ENCODE data around the gene IL1B.

Gene IL1B

DNA sequence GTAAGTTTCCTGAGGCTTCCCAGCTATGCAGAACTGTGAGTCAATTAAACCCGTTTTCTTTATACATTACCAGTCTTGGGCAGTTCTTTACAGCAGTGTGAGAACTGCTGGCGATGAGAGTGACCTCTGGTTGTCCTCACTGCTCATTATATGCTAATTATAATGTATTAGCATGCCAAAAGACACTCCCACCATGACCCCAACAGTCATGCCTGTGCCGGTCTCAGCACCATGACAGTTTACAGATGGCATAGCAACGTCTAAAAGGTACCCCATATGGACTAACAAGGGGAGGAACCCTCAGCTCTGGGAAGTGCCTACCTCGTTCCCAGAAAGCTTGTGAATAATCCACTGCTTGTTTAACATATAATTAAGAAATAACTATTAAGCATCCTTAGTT, 44.2 kb downstream of the IL1B start:
- Histone ChIP-seq H3K27me3 (no peaks in the 10 kb centered on the region), H3K4me3 (peak overlapping the region in 1 of 10 experiments; percentile 19; a peak in 2 of 20 replicates), H4K20me1 (no peaks in the 10 kb centered on the region), H3K27ac (peak overlapping the region in 6 of 11 experiments; percentile 53 to 85 (median 80); a peak in 12 of 22 replicates), H3K9me3 (replicated peaks in 1 of 11) (peaks cover 0 to 68% (median 23%) of the 10 kb centered on the region in 11 experiments; a peak in 18 of 22 replicates), H3K4me1 (peaks cover 30 to 64% (median 54%) of the 10 kb centered on the region in 10 experiments), H3K4me2 (peak overlapping the region in 3 of 11 experiments; percentile 53 to 71 (median 56); a peak in 3 of 22 replicates), H3K9ac (no peak overlapping the region), H3K36me3 (peaks cover 0 to 11% (median 0%) of the 10 kb centered on the region in 11 experiments; a peak in 3 of 22 replicates)
- TF ChIP-seq Cebpa-rat (IDR thresholded peaks at IDR 0.05) = no peak

DNA sequence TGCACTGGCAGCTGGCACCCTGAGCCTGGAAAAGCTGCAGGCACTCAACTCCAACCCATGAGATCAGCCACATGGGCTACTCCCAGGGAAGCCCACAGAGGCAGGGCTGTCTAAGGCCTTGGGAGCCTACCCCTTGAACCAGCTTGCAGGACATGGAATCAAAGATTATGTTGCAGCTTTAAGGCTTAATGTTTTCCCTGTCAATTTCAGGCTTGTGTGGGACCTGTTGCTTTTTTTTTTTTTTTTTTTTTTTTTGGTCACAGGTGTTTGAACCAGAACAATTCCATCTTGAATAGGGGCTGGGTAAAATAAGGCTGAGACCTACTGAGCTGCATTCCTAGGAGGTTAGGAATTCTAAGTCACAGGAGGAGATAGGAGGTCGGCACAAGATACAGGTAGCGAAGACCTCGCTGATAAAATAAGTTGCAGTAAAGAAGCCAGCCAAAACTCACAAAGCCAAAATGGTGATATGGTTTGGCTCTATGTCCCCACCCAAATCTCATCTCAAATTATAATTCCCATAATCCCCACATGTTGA, 44.8 kb downstream of the IL1B start:
- Histone ChIP-seq H3K4me2 (no peak overlapping the region), H3K27me3 (no peaks in the 10 kb centered on the region), H3K4me1 (peaks cover 30 to 70% (median 55%) of the 10 kb centered on the region in 10 experiments), H4K20me1 (no peaks in the 10 kb centered on the region), H3K27ac (peak overlapping the region in 1 of 11 experiments; percentile 27; a peak in 1 of 22 replicates), H3K9me3 (replicated peaks in 1 of 11) (peaks cover 0 to 70% (median 18%) of the 10 kb centered on the region in 11 experiments; a peak in 17 of 22 replicates), H3K4me3 (peak overlapping the region in 1 of 10 experiments; percentile 19; a peak in 1 of 20 replicates), H3K36me3 (peaks cover 0 to 11% (median 0%) of the 10 kb centered on the region in 11 experiments; a peak in 3 of 22 replicates), H3K9ac (no peak overlapping the region)
- TF ChIP-seq Cebpa-rat (IDR thresholded peaks at IDR 0.05) = no peak

DNA sequence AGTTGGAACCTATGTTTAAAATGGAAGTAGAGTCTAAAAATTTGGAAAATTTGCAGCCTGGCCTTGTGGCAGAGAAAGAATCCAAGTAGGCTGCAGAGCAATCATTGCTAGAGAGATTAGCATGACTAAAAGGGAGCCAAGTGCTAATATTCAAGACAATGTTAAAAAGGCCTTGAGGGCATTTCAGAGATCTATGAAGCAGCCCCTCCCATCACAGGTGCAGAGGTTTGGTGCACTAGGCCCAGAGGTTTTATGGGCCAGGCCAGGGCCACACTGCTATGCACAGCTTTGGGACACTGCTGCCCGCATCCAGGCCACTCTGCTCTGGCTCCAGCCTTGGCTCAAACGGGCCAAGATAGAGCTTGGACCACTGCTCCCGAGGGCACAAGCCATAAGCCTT, 45.6 kb downstream of the IL1B start:
- TF ChIP-seq Cebpa-rat (IDR thresholded peaks at IDR 0.05) = no peak
- no peak overlapping the region for H3K4me2 ChIP-seq
- no peaks in the 10 kb centered on the region for H4K20me1 ChIP-seq
- H3K4me1 ChIP-seq = peaks cover 23 to 67% (median 50%) of the 10 kb centered on the region in 10 experiments
- H3K9me3 ChIP-seq (replicated peaks in 1 of 11) = peaks cover 0 to 71% (median 18%) of the 10 kb centered on the region in 11 experiments; a peak in 17 of 22 replicates
- H3K36me3 ChIP-seq = peaks cover 0 to 11% (median 0%) of the 10 kb centered on the region in 11 experiments; a peak in 3 of 22 replicates
- no peak overlapping the region for H3K27ac ChIP-seq
- H3K27me3 ChIP-seq = no peaks in the 10 kb centered on the region
- no peak overlapping the region for H3K9ac ChIP-seq
- H3K4me3 ChIP-seq = no peak overlapping the region

DNA sequence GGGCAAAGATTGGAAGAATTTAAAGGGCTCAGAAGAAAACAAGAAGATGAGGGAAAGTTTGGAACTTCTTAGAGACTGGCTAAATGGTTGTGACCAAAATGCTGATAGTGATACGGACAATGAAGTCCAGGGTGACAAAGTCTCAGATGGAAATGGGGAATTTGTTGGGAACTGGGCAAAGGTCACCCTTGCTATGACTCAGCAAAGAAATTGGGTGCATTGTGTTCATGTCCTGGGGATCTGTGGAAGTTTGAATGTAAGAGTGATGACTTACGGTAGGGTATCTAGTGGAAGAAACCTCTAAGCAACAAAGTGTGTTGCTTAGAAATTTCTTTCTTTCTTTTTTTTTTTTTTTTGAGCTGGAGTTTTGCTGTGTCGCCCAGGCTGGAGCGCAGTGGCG, 46.3 kb downstream of the IL1B start:
- Histone ChIP-seq H3K4me3 (no peak overlapping the region), H4K20me1 (no peaks in the 10 kb centered on the region), H3K9me3 (replicated peaks in 1 of 11) (peaks cover 0 to 71% (median 18%) of the 10 kb centered on the region in 11 experiments; a peak in 17 of 22 replicates), H3K9ac (no peak overlapping the region), H3K36me3 (peaks cover 0 to 11% (median 0%) of the 10 kb centered on the region in 11 experiments; a peak in 3 of 22 replicates), H3K4me2 (no peak overlapping the region), H3K27me3 (no peaks in the 10 kb centered on the region), H3K4me1 (peaks cover 16 to 60% (median 43%) of the 10 kb centered on the region in 10 experiments), H3K27ac (no peak overlapping the region)
- TF ChIP-seq Cebpa-rat (IDR thresholded peaks at IDR 0.05) = no peak

DNA sequence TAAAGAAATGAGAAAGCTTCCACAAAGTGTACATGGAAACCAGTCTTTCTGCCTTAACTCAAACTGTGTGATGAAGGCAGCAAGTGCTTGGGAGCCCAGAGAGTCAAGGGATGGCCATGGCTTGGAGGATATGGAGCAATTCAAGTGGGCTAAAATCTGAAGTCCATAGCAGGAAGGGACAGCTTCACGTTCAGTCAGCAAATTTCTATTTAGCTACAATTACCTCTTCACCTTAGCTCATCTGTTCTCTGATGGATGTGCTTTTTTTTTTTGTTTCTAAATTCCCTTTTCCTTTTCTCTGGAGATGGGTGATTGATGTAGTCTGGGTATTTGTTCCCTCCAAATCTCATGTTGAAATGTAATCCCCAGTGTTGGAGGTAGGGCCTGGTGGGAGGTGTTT, 47.4 kb downstream of the IL1B start:
- Histone ChIP-seq H3K4me3 (no peak overlapping the region), H3K4me2 (peak overlapping the region in 1 of 11 experiments; percentile 67; a peak in 1 of 22 replicates), H3K27ac (peak overlapping the region in 3 of 11 experiments; percentile 58 to 64 (median 59); a peak in 5 of 22 replicates), H3K9me3 (replicated peaks in 1 of 11) (peaks cover 0 to 71% (median 18%) of the 10 kb centered on the region in 11 experiments; a peak in 17 of 22 replicates), H3K27me3 (no peaks in the 10 kb centered on the region), H4K20me1 (no peaks in the 10 kb centered on the region), H3K36me3 (peaks cover 0 to 11% (median 0%) of the 10 kb centered on the region in 11 experiments; a peak in 3 of 22 replicates), H3K4me1 (peaks cover 5 to 48% (median 32%) of the 10 kb centered on the region in 10 experiments; a peak in 19 of 20 replicates), H3K9ac (no peak overlapping the region)
- TF ChIP-seq Cebpa-rat (IDR thresholded peaks at IDR 0.05) = no peak

DNA sequence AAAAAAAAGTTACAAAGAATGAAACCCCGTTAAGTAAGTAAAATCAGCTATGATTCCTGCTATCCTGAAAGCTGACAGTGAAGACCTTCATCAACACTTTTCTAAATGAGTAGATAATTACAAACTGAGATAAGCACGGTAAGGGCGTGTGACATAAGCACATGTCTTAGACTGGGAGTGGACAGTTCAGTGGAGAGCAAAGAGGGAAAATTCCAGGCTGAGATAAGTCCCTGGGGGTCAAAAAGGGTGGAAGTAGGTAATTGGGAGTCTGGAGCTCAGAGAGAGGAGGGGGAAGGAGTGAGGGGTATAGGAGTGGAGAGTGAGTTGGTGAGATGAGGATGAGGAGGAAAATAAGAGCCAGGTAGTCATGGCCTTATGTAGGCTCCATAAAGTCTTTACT, 47.9 kb downstream of the IL1B start:
- Histone ChIP-seq H3K27ac (peak overlapping the region in 7 of 11 experiments; percentile 30 to 65 (median 58); a peak in 12 of 22 replicates), H3K4me2 (peak overlapping the region in 6 of 11 experiments; percentile 57 to 74 (median 66); a peak in 11 of 22 replicates), H3K4me1 (peaks cover under 1 to 43% (median 27%) of the 10 kb centered on the region in 10 experiments; a peak in 16 of 20 replicates), H3K36me3 (peaks cover 0 to 11% (median 0%) of the 10 kb centered on the region in 11 experiments; a peak in 3 of 22 replicates), H3K27me3 (no peaks in the 10 kb centered on the region), H3K9me3 (replicated peaks in 1 of 11) (peaks cover 0 to 71% (median 18%) of the 10 kb centered on the region in 11 experiments; a peak in 17 of 22 replicates), H3K9ac (no peak overlapping the region), H4K20me1 (no peaks in the 10 kb centered on the region), H3K4me3 (no peak overlapping the region)
- TF ChIP-seq Cebpa-rat (IDR thresholded peaks at IDR 0.05) = no peak

DNA sequence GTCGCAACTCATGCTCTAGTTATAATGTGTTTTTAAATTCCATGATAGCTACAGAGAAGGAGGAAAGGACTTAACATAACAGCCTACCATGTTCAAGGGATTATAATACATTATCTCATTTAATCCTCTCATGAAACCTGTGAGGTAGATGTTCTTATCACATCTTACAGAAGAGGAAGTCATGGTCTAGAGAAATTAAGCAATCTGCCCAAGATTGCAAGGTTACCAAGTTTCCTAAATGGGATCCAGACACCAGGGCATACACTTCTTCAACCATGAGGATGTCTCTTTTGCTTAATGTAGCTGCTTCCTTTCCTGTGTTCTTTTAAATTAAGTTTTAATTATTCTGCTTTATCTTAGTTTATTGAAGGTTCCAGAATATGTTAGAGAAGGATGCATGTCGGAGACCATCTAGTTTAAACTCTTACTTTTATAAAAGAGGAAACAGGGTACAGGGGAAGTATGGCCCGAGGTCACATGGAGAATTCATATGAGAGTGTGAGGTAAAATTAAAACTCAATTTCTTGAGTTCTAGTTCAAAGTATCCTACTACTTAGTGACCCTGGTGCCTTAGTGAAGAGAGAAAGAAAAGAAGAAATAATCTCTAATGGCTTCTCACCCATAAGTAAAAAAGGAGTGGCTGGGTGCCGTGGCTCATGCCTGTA, 48.7 kb downstream of the IL1B start:
- Histone ChIP-seq H4K20me1 (no peaks in the 10 kb centered on the region), H3K9me3 (replicated peaks in 1 of 11) (peaks cover 0 to 66% (median 18%) of the 10 kb centered on the region in 11 experiments; a peak in 17 of 22 replicates), H3K4me2 (peak overlapping the region in 10 of 11 experiments; percentile 4 to 74 (median 59); a peak in 16 of 22 replicates), H3K4me1 (peaks cover 0 to 42% (median 22%) of the 10 kb centered on the region in 10 experiments; a peak in 15 of 20 replicates), H3K27me3 (no peaks in the 10 kb centered on the region), H3K9ac (no peak overlapping the region), H3K36me3 (peaks cover 0 to 9% (median 0%) of the 10 kb centered on the region in 11 experiments; a peak in 3 of 22 replicates), H3K27ac (peak overlapping the region in 9 of 11 experiments; percentile 26 to 65 (median 54); a peak in 15 of 22 replicates), H3K4me3 (no peak overlapping the region)
- peak in 3 of 11 experiments; percentile 31 to 87 (median 81); a peak in 4 of 22 replicates for TF ChIP-seq Cebpa-rat (IDR thresholded peaks at IDR 0.05)

DNA sequence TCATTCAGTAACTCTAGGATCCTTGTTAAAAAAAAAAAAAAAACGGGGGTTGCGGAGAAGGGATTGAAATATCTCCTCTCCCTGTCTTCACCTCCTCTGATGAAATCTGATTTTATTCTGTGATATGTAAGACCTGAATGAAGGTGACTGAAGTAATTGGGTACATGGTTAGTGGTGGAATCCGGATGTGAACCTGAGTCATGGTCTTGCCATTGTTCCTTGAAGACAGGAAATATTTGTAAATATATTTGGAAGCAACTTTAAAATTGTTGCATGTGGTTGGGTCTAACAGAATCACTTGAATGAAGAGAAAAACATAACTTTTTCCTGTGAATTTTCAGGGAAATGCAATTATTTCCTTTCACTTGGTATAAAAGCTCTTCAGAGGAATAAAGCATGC, 49.3 kb downstream of the IL1B start:
- H3K9me3 ChIP-seq (replicated peaks in 1 of 11) = peaks cover 0 to 60% (median 12%) of the 10 kb centered on the region in 11 experiments; a peak in 16 of 22 replicates
- H3K9ac ChIP-seq = no peak overlapping the region
- no peaks in the 10 kb centered on the region for H4K20me1 ChIP-seq
- no peaks in the 10 kb centered on the region for H3K27me3 ChIP-seq
- no peak for TF ChIP-seq Cebpa-rat (IDR thresholded peaks at IDR 0.05)
- peaks cover 5 to 42% (median 23%) of the 10 kb centered on the region in 10 experiments for H3K4me1 ChIP-seq
- H3K4me2 ChIP-seq = peak overlapping the region in 7 of 11 experiments; percentile 5 to 71 (median 61); a peak in 12 of 22 replicates
- no peak overlapping the region for H3K4me3 ChIP-seq
- H3K27ac ChIP-seq = peak overlapping the region in 6 of 11 experiments; percentile 29 to 65 (median 58); a peak in 9 of 22 replicates
- H3K36me3 ChIP-seq = peaks cover 0 to 7% (median 0%) of the 10 kb centered on the region in 11 experiments; a peak in 1 of 22 replicates

Measured in BLaER1 treated with 17β-estradiol and CSF1 and Interleukin-3, amounts not matched to agents 10 nM and 100 nM (cell line).